ENCODE results near the gene ZNF683. TPM values are rescaled to one million over a fixed set of nuclear protein-coding genes. Genes with fewer than 3 reads are reported as not detected.
A peak's percentile ranks its signal among the peaks of the same experiment; 100 is the strongest.

Gene ZNF683
- total RNA-seq, 1 donor from 2014 or later = 1.2 TPM

DNA sequence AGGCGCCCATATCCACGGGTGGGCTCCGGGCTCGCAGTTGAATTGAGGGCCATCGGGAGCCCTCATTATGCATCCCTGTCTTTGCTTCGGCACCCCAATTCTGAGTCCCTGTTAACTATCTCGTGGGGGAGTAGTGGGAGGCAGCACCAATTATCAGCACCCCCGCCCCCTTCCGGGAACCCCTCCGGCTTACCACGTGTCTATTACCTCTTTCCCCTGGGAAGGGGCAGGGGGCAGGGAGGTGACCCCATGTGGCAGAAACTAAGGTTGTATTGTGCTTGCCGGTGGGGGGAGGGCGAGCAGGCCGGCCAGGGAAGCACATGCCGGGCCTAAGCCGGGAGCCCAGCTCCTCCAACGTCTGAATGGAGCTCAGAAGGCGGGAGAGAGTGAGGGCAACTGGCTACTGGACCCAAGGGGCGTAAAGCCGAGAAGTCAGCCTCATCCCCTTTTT, 39.1 kb upstream of the ZNF683 start:
- intact Hi-C loops (cut with DNase I) = no loop called here
- Histone ChIP-seq H3K9me3 (no peaks in the 10 kb centered on the region), H3K27me3 (ENCODE audit: low read depth) (peaks cover 68% of the 10 kb centered on the region), H3K27ac (no peak overlapping the region), H3K4me3 (no peak overlapping the region), H3K36me3 (no peaks in the 10 kb centered on the region), H3K4me1 (no peaks in the 10 kb centered on the region)
- ATAC-seq (no peak), DNase-seq (no peak)
- TF ChIP-seq CTCF (IDR thresholded peaks at IDR 0.05) = no peak

DNA sequence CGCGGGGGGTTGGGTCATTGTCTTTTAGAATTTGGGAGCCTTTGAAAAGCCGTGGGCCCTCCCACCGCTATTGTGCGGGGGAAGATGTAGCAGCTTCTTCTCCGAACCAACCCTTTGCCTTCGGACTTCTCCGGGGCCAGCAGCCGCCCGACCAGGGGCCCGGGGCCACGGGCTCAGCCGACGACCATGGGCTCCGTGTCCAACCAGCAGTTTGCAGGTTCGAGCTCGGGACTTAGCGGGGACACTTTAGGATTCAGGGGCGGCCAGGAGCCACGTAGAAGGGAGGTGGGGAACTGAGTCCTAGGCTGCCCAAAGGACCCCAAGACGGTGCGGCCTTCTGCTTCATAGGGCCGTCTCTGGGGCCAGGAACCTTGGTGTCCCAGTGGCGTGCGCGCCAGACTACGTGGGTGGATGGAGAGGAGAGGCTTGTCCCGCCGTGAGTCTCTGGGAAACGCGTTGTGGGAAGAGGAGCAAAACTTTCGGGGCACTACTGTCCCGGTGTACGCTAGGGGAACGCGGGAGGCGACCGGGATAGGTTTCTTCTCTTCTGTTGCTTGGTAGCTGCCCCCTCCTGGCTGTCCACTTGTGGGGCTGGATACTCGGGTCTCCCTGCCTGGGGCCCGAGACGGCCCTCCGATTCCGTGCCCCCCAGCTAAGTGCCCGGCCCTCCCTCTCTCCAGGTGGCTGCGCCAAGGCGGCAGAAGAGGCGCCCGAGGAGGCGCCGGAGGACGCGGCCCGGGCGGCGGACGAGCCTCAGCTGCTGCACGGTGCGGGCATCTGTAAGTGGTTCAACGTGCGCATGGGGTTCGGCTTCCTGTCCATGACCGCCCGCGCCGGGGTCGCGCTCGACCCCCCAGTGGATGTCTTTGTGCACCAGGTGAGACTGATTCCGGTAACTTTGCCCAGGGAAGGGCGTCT, 38.4 kb upstream of the ZNF683 start, which contains the start of gene LIN28A:
Gene LIN28A, plus strand, starts transcription at position 112 of the 918 bp plus-strand sequence. Its CDS starts 75 bp downstream, at position 187.
- intact Hi-C loops (cut with DNase I) = no loop called here

DNA sequence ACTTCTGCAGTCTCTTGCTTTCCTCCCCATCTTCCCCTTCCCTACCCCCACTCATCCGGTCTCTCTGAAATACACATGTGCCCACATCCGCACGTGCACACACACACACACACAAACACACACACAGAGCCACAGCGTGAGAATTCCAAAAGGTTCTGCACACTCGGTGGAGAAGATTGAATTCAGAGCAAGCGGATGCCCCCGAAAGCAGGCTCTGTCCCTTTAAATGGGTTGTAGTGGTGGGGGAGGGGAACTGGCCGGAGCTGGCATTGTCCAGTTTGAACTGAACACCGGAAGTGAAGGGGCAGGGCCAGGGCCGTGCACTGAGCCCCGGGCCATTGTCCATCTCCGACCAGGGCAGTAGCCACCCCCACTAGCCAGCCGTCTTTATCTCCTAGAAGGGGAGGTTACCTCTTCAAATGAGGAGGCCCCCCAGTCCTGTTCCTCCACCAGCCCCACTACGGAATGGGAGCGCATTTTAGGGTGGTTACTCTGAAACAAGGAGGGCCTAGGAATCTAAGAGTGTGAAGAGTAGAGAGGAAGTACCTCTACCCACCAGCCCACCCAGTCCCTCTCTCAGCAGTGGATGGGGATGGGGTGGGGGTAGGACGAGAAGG, 36.7 kb upstream of the ZNF683 start:
- intact Hi-C loops (cut with DNase I) = no loop called here
- H3K4me1 ChIP-seq = no peaks in the 10 kb centered on the region
- no peak for TF ChIP-seq CTCF (IDR thresholded peaks at IDR 0.05)
- ATAC-seq = no peak
- no peak overlapping the region for H3K27ac ChIP-seq
- peaks cover 48% of the 10 kb centered on the region for H3K27me3 ChIP-seq (ENCODE audit: low read depth)
- no peaks in the 10 kb centered on the region for H3K36me3 ChIP-seq
- H3K9me3 ChIP-seq = no peaks in the 10 kb centered on the region
- H3K4me3 ChIP-seq = no peak overlapping the region
- no peak for DNase-seq

More for the DNA sequence above, 38.4 kb upstream of the ZNF683 start, which contains the start of gene LIN28A:
- no peak for TF ChIP-seq CTCF (IDR thresholded peaks at IDR 0.05)
- Histone ChIP-seq H3K27ac (no peak within 1 kb of the TSS), H3K4me1 (no peaks in the 10 kb centered on the region), H3K36me3 (no peaks in the 10 kb centered on the region), H3K27me3 (ENCODE audit: low read depth) (peaks cover 62% of the 10 kb centered on the region), H3K9me3 (no peaks in the 10 kb centered on the region), H3K4me3 (no peak within 1 kb of the TSS)
- DNase-seq = no peak
- ATAC-seq = no peak

- no peak for TF ChIP-seq CTCF (IDR thresholded peaks at IDR 0.05)
- DNase-seq (peak; percentile 72), ATAC-seq (peak; percentile 88 to 91)
- intact Hi-C loops (cut with DNase I) = no loop called here
- H3K27ac ChIP-seq = no peak overlapping the region
- H3K4me1 ChIP-seq = no peaks in the 10 kb centered on the region
- peaks cover 41% of the 10 kb centered on the region for H3K27me3 ChIP-seq (ENCODE audit: low read depth)
- H3K9me3 ChIP-seq = no peaks in the 10 kb centered on the region
- H3K36me3 ChIP-seq = no peaks in the 10 kb centered on the region
- H3K4me3 ChIP-seq = no peak overlapping the region
These were observed 36.1 kb upstream of the ZNF683 start for GRCh38 chr1:26408604-26409003.

DNA sequence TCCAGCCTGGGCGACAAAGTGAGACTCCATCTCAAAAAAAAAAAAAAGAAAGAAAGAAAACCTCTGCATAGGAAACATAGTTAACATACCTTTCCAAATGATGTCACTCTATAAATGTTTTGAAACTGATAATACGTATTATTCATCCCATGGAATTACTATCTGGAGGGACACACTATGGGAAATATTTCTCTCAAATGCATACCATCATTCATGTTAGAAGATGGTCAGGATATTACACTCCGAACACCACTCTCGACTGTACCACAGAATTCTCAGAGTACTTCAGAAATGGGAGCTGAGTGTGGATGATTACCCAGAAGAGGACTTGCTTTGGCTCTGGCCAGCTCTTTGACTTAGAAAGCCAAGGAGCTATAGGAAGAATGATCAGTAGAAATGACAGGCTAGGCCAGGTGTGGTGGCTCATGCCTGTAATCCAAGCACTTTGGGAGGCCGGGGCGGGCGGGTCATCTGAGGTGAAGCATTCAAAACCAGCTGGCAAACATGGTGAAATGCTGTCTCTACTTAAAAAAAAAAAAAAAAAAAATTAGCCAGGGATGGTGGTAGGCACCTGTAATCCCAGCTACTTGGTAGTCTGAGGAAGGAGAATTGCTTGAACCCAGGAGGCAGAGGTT, 32.8 kb upstream of the ZNF683 start:
- intact Hi-C loops (cut with DNase I) = no loop called here
- TF ChIP-seq CTCF (IDR thresholded peaks at IDR 0.05) = no peak

More for the DNA sequence above, 32.8 kb upstream of the ZNF683 start:
- Histone ChIP-seq H3K27me3 (ENCODE audit: low read depth) (peaks cover 15% of the 10 kb centered on the region), H3K36me3 (no peaks in the 10 kb centered on the region), H3K9me3 (no peaks in the 10 kb centered on the region), H3K27ac (no peak overlapping the region), H3K4me3 (no peak overlapping the region), H3K4me1 (no peaks in the 10 kb centered on the region)
- DNase-seq = no peak
- no peak for ATAC-seq

All from lower lobe of right lung (tissue), 2 donors.